NCI-H69 (cell line): ENCODE measurements around the gene MUC7.
A peak's percentile ranks its signal among the peaks of the same experiment; 100 is the strongest.
"Not testable (repeated sequence)": the region's sequence is repeated elsewhere in the genome, so short reads cannot be mapped to it uniquely, and the experiment has no call there.

Source experiments
- DNase-seq: peaks from one replicate; lab custom pipeline; 2025; lab: John Stamatoyannopoulos, UW

The MUC7 gene

GRCh38 chr4:70471897-70472296, at the start of gene MUC7:
TSS of gene MUC7 (plus strand) at chr4:70472197. CDS start at chr4:70474022, 1,825 bp downstream.
- no peak for DNase-seq

GRCh38 chr4:70425306-70425705, 46.7 kb upstream of the MUC7 start:
- no peak for DNase-seq

- DNase-seq = no peak
Observed at GRCh38 chr4:70426789-70427188, 45.2 kb upstream of the MUC7 start.

GRCh38 chr4:70437197-70437596, 34.8 kb upstream of the MUC7 start:
- no peak for DNase-seq

GRCh38 chr4:70442474-70442873, 29.5 kb upstream of the MUC7 start:
- DNase-seq = no peak

- DNase-seq = no peak
Observed at GRCh38 chr4:70443329-70443728, 28.7 kb upstream of the MUC7 start.

GRCh38 chr4:70449220-70449619, 22.8 kb upstream of the MUC7 start:
- no peak for DNase-seq

- no peak for DNase-seq
Observed at GRCh38 chr4:70452946-70453345, 19.1 kb upstream of the MUC7 start.

- no peak for DNase-seq
Observed at GRCh38 chr4:70463335-70463734, 8.7 kb upstream of the MUC7 start.

GRCh38 chr4:70473679-70474078, 1.7 kb downstream of the MUC7 start:
- no peak for DNase-seq

GRCh38 chr4:70488748-70489147, 16.8 kb downstream of the MUC7 start:
- DNase-seq = peak; percentile 0

GRCh38 chr4:70496231-70496630, 24.2 kb downstream of the MUC7 start:
- DNase-seq = no peak

- DNase-seq = not testable (repeated sequence)
Observed at GRCh38 chr4:70501838-70502237, 29.8 kb downstream of the MUC7 start.

- no peak for DNase-seq
Observed at GRCh38 chr4:70504733-70505132, 32.7 kb downstream of the MUC7 start.

GRCh38 chr4:70505151-70505748, 33.3 kb downstream of the MUC7 start:
- DNase-seq = peak; percentile 34

- DNase-seq = no peak
Observed at GRCh38 chr4:70508801-70509200, 36.8 kb downstream of the MUC7 start.

- DNase-seq = no peak
Observed at GRCh38 chr4:70511365-70511764, 39.4 kb downstream of the MUC7 start.

GRCh38 chr4:70515367-70516250, 43.6 kb downstream of the MUC7 start:
- no peak for DNase-seq

GRCh38 chr4:70518269-70518668, 46.3 kb downstream of the MUC7 start, which contains the start of gene AMTN:
TSS of gene AMTN (plus strand) at chr4:70518569. CDS start at chr4:70518778, 209 bp downstream.
- no peak for DNase-seq

GRCh38 chr4:70518716-70519115, 46.7 kb downstream of the MUC7 start:
- DNase-seq = no peak

GRCh38 chr4:70522626-70523025, 50.6 kb downstream of the MUC7 start:
- DNase-seq = no peak

- no peak for DNase-seq
Observed at GRCh38 chr4:70530997-70531396, 59.0 kb downstream of the MUC7 start.

GRCh38 chr4:70531981-70532380, 60.0 kb downstream of the MUC7 start:
- no peak for DNase-seq
